Pons (tissue), 1 donor: ENCODE measurements around the gene PIK3CB.
"Not testable (repeated sequence)": the region's sequence is repeated elsewhere in the genome, so short reads cannot be mapped to it uniquely, and the experiment has no call there.

Experiments used
- DNase-seq: peaks from one replicate; pipeline ENCODE4 v3.0.0-alpha.2; 2016; ENCODE audit warnings: low spot score

PIK3CB gene

GRCh38 chr3:138806376-138807080, 28.2 kb downstream of the PIK3CB start:
- DNase-seq: no peak

- DNase-seq: no peak
These were observed 31.6 kb downstream of the PIK3CB start for GRCh38 chr3:138803006-138803653.

GRCh38 chr3:138802223-138802622, 32.5 kb downstream of the PIK3CB start:
- DNase-seq: not testable (repeated sequence)

GRCh38 chr3:138801792-138802191, 32.9 kb downstream of the PIK3CB start:
- DNase-seq: no peak

- DNase-seq: no peak
These were observed 34.5 kb downstream of the PIK3CB start for GRCh38 chr3:138800248-138800647.

GRCh38 chr3:138799822-138800221, 34.9 kb downstream of the PIK3CB start:
- no peak for DNase-seq

- no peak for DNase-seq
These were observed 37.2 kb downstream of the PIK3CB start for GRCh38 chr3:138797508-138798038.

GRCh38 chr3:138796761-138797160, 38.0 kb downstream of the PIK3CB start:
- DNase-seq: no peak

GRCh38 chr3:138786788-138787271, 47.9 kb downstream of the PIK3CB start:
- DNase-seq: peak; percentile 82

GRCh38 chr3:138785951-138786350, 48.8 kb downstream of the PIK3CB start:
- no peak for DNase-seq

GRCh38 chr3:138785362-138785857, 49.3 kb downstream of the PIK3CB start:
- not testable (repeated sequence) for DNase-seq

GRCh38 chr3:138782755-138783154, 52.0 kb downstream of the PIK3CB start:
- DNase-seq: no peak

GRCh38 chr3:138781012-138781470, 53.7 kb downstream of the PIK3CB start:
- DNase-seq: no peak

GRCh38 chr3:138778643-138779042, 56.1 kb downstream of the PIK3CB start:
- DNase-seq: no peak

- DNase-seq: no peak
These were observed 57.8 kb downstream of the PIK3CB start for GRCh38 chr3:138776961-138777360.

GRCh38 chr3:138775254-138775595, 59.5 kb downstream of the PIK3CB start:
- DNase-seq: no peak

GRCh38 chr3:138774529-138775253, 60.0 kb downstream of the PIK3CB start:
- peak; percentile 99 for DNase-seq

GRCh38 chr3:138771585-138771984, 63.1 kb downstream of the PIK3CB start:
- no peak for DNase-seq

GRCh38 chr3:138769616-138770015, 65.1 kb downstream of the PIK3CB start:
- DNase-seq: no peak

GRCh38 chr3:138768946-138769345, 65.8 kb downstream of the PIK3CB start:
- no peak for DNase-seq

- no peak for DNase-seq
These were observed 66.6 kb downstream of the PIK3CB start for GRCh38 chr3:138768125-138768524.

- DNase-seq: no peak
These were observed 67.1 kb downstream of the PIK3CB start for GRCh38 chr3:138767498-138768104.
